B cell (primary cell): ENCODE measurements around the gene GRIPAP1. TPM values are rescaled to one million over a fixed set of nuclear protein-coding genes. Genes with fewer than 3 reads are reported as not detected.

Source experiments
- ATAC-seq: fragments of 200-7000 bp; cut with Tn5 transposase; one replicate; pipeline ENCODE4 v1.10.0; 2021; ENCODE audit warnings: low read depth, mild to moderate bottlenecking, moderate number of reproducible peaks, moderate library complexity
- CTCF ChIA-PET: fragments of 350-600 bp; sonication (Branson Sonifier 250); formaldehyde crosslinking; loops from one replicate; lab custom pipeline; 2021; ENCODE audit warnings: antibody characterized with exemption, inconsistent platforms; lab: Charles Lee
- POLR2A ChIA-PET: fragments of 350-600 bp; sonication (Branson Sonifier 250); formaldehyde crosslinking; loops from one replicate; lab custom pipeline; 2021; ENCODE audit warnings: antibody characterized with exemption; lab: Charles Lee
- DNase-seq: peaks from one replicate; pipeline ENCODE4 v3.0.0; 2013
- H2AFZ ChIP-seq: 2 replicates; pipeline ENCODE4 v1.6.1; 2012; ENCODE audit warnings: mild to moderate bottlenecking, low read depth, low read length; ENCODE audit not compliant: insufficient read depth, poor library complexity, severe bottlenecking
- H3K27ac ChIP-seq, 2 donors: 1 replicate in 1 of 2; 2 replicates in 1 of 2; pipeline ENCODE4 v1.5.1; 2012 to 2013; ENCODE audit warnings: low read length in 2 of 2, mild to moderate bottlenecking in 2 of 2, moderate library complexity in 1 of 2
- H3K27me3 ChIP-seq, 4 experiments: fragments of 200-600 bp in 1 of 4; sonication (generic) in 1 of 4; replicated peaks in 1 of 4; 1 replicate in 2 of 4; 2 replicates in 2 of 4; pipeline versions ENCODE4 v1.6.1 to v1.7.0; 2013 to 2016; ENCODE audit warnings: low read length in 3 of 4, mild to moderate bottlenecking in 2 of 4, mixed read lengths in 1 of 4, moderate library complexity in 1 of 4; ENCODE audit not compliant: insufficient read depth in 4 of 4, control insufficient read depth in 3 of 4; ENCODE audit errors: control extremely low read depth in 1 of 4
- H3K36me3 ChIP-seq, 2 experiments: replicated peaks in 1 of 2; 1 replicate in 1 of 2; 2 replicates in 1 of 2; pipeline versions ENCODE4 v1.6.1 to v1.7.1; 2013; ENCODE audit warnings: low read length in 1 of 2; ENCODE audit not compliant: insufficient read depth in 2 of 2, control insufficient read depth in 1 of 2; ENCODE audit errors: control extremely low read depth in 1 of 2, extremely low read depth in 1 of 2
- H3K4me1 ChIP-seq, 2 donors: fragments of 200-600 bp in 1 of 2; sonication (generic) in 1 of 2; 1 replicate in 1 of 2; 2 replicates in 1 of 2; pipeline versions ENCODE4 v1.5.1 to v1.6.1; 2013 to 2017; ENCODE audit warnings: low read length in 2 of 2; ENCODE audit not compliant: control insufficient read depth in 2 of 2, insufficient read depth in 2 of 2
- H3K4me2 ChIP-seq: replicated peaks from 2 replicates; pipeline ENCODE3; 2012; ENCODE audit warnings: mild to moderate bottlenecking, low read depth, low read length; ENCODE audit not compliant: poor library complexity, severe bottlenecking
- H3K4me3 ChIP-seq, 5 experiments: fragments of 200-600 bp in 1 of 5; sonication (generic) in 1 of 5; 1 replicate in 3 of 5; 2 replicates in 2 of 5; pipeline versions ENCODE4 v1.5.1 to v1.7.0; 2011 to 2016; ENCODE audit warnings: low read length in 4 of 5, mild to moderate bottlenecking in 4 of 5, low read depth in 2 of 5, control low read depth in 1 of 5, moderate library complexity in 1 of 5; ENCODE audit not compliant: insufficient read depth in 1 of 5; ENCODE audit errors: control extremely low read depth in 1 of 5, extremely low read depth in 1 of 5
- H3K79me2 ChIP-seq: fragments of 200-600 bp; sonication (generic); one replicate; pipeline ENCODE4 v1.6.0; 2016; ENCODE audit warnings: low read length; ENCODE audit not compliant: control insufficient read depth, insufficient read depth
- H3K9ac ChIP-seq: fragments of 200-600 bp; sonication (generic); 2 replicates; pipeline ENCODE4 v1.6.1; 2017; ENCODE audit warnings: mild to moderate bottlenecking, low read length, moderate library complexity
- H3K9me3 ChIP-seq, 3 donors: one replicate each; pipeline versions ENCODE4 v1.6.1 to v1.7.1; 2013; ENCODE audit warnings: low read length in 2 of 3; ENCODE audit not compliant: control insufficient read depth in 2 of 3, insufficient read depth in 1 of 3; ENCODE audit errors: control extremely low read depth in 1 of 3
- H4K20me1 ChIP-seq: 2 replicates; pipeline ENCODE4 v1.6.0; 2012; ENCODE audit warnings: mild to moderate bottlenecking, low read length; ENCODE audit not compliant: insufficient read depth, control insufficient read depth, poor library complexity, severe bottlenecking
- H3K27ac Mint-ChIP-seq: one replicate; pipeline ENCODE4 v1.8.0; 2021; ENCODE audit warnings: mixed read lengths
- H3K27me3 Mint-ChIP-seq: one replicate; pipeline ENCODE4 v1.8.0; 2021; ENCODE audit warnings: mixed read lengths
- H3K4me1 Mint-ChIP-seq: one replicate; pipeline ENCODE4 v1.8.0; 2021; ENCODE audit warnings: mixed read lengths
- H3K4me3 Mint-ChIP-seq: one replicate; pipeline ENCODE4 v1.8.0; 2021; ENCODE audit warnings: mixed read lengths
- H3K9me3 Mint-ChIP-seq: one replicate; pipeline ENCODE4 v1.8.0; 2022; ENCODE audit warnings: mixed read lengths; ENCODE audit not compliant: insufficient read depth
- EZH2 ChIP-seq: IDR thresholded peaks from 2 replicates; pipeline ENCODE4 v1.6.1; 2012; ENCODE audit warnings: borderline replicate concordance, low read depth, mild to moderate bottlenecking, moderate library complexity, low read length; ENCODE audit not compliant: insufficient read depth, poor library complexity, severe bottlenecking
- WGBS: methylation state at CpG from one replicate; pipeline ENCODE4 v1.1.5; 2013; ENCODE audit warnings: missing lambda C conversion rate; ENCODE audit not compliant: insufficient coverage; 5-methylcytosine and 5-hydroxymethylcytosine counted together
- intact Hi-C: fragments of 100-400 bp; cut with micrococcal nuclease; formaldehyde crosslinking; loops from one replicate; pipeline ENCODE4 v1.10.0; 2022
- polyA plus RNA-seq: library from polyadenylated mRNA; depleted of rRNA; stranded (reverse); fragments of >200 nt; gene quantifications from 2 replicates; pipeline ENCODE4 v1.2.3, GENCODE V29; 2012
- total RNA-seq, 2 donors: library from RNA; stranded (reverse); fragments of 120-200 nt in 1 of 2; gene quantifications; 1 replicate in 1 of 2; 2 replicates in 1 of 2; pipeline versions ENCODE4 v1.2.3 to v1.2.4, GENCODE V29; 2013 to 2022
- TF ChIP-seq, protein P1 (sequence below): fragments of 200-600 bp; IDR thresholded peaks from one replicate; pipeline ENCODE4 v1.8.0; 2022; ENCODE audit warnings: antibody characterized with exemption, mild to moderate bottlenecking

Gene GRIPAP1
- total and polyA plus RNA-seq, 2 donors (not counting 1 experiment from before 2014, with no cell fraction given), result 70.7 to 143 TPM

DNA sequence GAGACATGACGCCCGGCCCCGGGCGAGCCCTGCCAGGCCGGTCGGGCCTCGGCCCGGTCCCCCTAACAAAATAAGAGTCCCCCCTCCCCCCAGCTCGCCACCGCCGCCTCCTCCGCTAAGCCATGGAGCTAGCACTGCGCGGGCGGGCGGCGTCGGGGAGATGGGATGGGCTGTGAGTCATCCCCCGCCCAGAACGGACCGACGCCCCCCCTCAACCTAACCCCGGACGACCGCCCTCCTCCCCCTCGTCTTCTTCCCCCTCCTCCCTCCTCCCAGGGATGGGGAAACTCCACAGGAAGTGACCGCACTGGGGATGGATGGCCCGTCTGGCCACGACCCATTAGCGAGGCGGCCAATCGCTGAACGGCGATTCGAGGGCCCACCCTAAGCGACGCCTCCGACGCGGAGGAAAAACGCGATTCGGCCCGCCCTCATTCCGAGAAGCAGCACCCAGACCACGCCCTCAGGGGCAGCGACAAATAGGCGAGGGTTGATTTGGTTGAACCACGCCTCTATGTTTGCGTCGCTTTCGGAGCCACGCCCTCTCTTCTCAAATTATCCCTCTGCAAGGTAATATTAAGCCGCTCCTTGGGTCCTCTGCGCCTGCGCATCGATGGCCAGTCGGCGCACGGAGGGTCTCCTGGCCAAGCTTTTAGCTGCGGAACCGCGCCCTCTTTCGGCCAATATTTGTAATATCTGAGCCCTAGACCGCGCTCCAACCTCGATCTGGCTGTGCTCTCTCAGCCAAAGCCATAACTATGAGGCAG lies 41.3 kb upstream of the GRIPAP1 start, which contains the start of gene TFE3:
Gene TFE3 (minus strand): TSS at position 138 of the 767 bp plus-strand sequence. CDS start 131 bp downstream, at position 7.
- CTCF ChIA-PET, result interaction anchor here (0.6 to 3.3 kb wide), 9 partner anchors 40 to 395 kb away, joined by 3 to 16 read pairs (median 4); partner anchors contain the start of genes GRIPAP1 and KCND1
- peak within 1 kb of the TSS; percentile 91 to 96 for H3K27ac ChIP-seq
- H3K79me2 ChIP-seq, result peaks cover 8% of the 10 kb centered on the region
- Mint-ChIP-seq H3K9me3 (no peaks in the 10 kb centered on the region), H3K4me3 (peak within 1 kb of the TSS; percentile 91), H3K27ac (peak within 1 kb of the TSS; percentile 92), H3K27me3 (no peaks in the 10 kb centered on the region), H3K4me1 (peaks cover 28% of the 10 kb centered on the region)
- peak; percentile 87 for ATAC-seq
- peak within 1 kb of the TSS; percentile 73 for H3K4me2 ChIP-seq
- peak within 1 kb of the TSS; percentile 76 for H2AFZ ChIP-seq
- peak within 1 kb of the TSS; percentile 69 to 77 (median 73) for H3K4me3 ChIP-seq
- H3K36me3 ChIP-seq, result peaks cover 0 to 11% of the 10 kb centered on the region in 2 experiments
- POLR2A ChIA-PET, result interaction anchor here (0.6 to 2.3 kb wide), 6 partner anchors 41 to 1207 kb away, joined by 3 to 9 read pairs (median 6); partner anchors contain the start of genes GRIPAP1, OTUD5, PLP2 and ZNF81
- H3K9me3 ChIP-seq, result no peaks in the 10 kb centered on the region
- H3K27me3 ChIP-seq, result no peaks in the 10 kb centered on the region
- WGBS, result 0% methylated on average over 28 of the region's 67 CpGs
- peaks cover 12 to 25% of the 10 kb centered on the region in 2 donors for H3K4me1 ChIP-seq
- H3K9ac ChIP-seq, result peak within 1 kb of the TSS; percentile 69
- peak; percentile 97 for DNase-seq
- intact Hi-C loops, result loop anchor here (1.0 to 10.0 kb wide), 14 partner anchors 31 to 1389 kb away; partner anchors contain the start of genes ELK1, GPKOW, GRIPAP1 and HDAC6
- no peaks in the 10 kb centered on the region for H4K20me1 ChIP-seq
- TF ChIP-seq, protein P1, sequence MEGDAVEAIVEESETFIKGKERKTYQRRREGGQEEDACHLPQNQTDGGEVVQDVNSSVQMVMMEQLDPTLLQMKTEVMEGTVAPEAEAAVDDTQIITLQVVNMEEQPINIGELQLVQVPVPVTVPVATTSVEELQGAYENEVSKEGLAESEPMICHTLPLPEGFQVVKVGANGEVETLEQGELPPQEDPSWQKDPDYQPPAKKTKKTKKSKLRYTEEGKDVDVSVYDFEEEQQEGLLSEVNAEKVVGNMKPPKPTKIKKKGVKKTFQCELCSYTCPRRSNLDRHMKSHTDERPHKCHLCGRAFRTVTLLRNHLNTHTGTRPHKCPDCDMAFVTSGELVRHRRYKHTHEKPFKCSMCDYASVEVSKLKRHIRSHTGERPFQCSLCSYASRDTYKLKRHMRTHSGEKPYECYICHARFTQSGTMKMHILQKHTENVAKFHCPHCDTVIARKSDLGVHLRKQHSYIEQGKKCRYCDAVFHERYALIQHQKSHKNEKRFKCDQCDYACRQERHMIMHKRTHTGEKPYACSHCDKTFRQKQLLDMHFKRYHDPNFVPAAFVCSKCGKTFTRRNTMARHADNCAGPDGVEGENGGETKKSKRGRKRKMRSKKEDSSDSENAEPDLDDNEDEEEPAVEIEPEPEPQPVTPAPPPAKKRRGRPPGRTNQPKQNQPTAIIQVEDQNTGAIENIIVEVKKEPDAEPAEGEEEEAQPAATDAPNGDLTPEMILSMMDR, result peak; percentile 62
- TF ChIP-seq EZH2, result no peak
